Endodermal cell (in vitro differentiated cells): ENCODE results near the gene ZNF516. TPM values are rescaled to one million over a fixed set of nuclear protein-coding genes. Genes with fewer than 3 reads are reported as not detected.

ENCODE experiments used
- DNase-seq: peaks from one replicate; pipeline ENCODE4 v3.0.0-alpha.2; 2017
- H3K27ac ChIP-seq: 2 replicates; pipeline ENCODE4 v1.5.1; 2013; ENCODE audit warnings: mild to moderate bottlenecking, low read depth, low read length, moderate library complexity
- H3K27me3 ChIP-seq: 2 replicates; pipeline ENCODE4 v1.6.1; 2013; ENCODE audit warnings: mild to moderate bottlenecking, low read length, moderate library complexity; ENCODE audit not compliant: insufficient read depth, control insufficient read depth, poor library complexity, severe bottlenecking
- H3K36me3 ChIP-seq: 2 replicates; pipeline ENCODE4 v1.7.0; 2013; ENCODE audit warnings: mild to moderate bottlenecking, low read length, moderate library complexity; ENCODE audit not compliant: control insufficient read depth, insufficient read depth
- H3K4me1 ChIP-seq: one replicate; pipeline ENCODE4 v1.7.0; 2013; ENCODE audit warnings: low read length; ENCODE audit not compliant: control insufficient read depth, insufficient read depth
- H3K4me3 ChIP-seq: 2 replicates; pipeline ENCODE4 v1.5.1; 2013; ENCODE audit warnings: mild to moderate bottlenecking, low read length, moderate library complexity
- H3K9ac ChIP-seq: 2 replicates; pipeline ENCODE4 v1.6.1; 2013; ENCODE audit warnings: mild to moderate bottlenecking, low read length, moderate library complexity; ENCODE audit not compliant: poor library complexity, severe bottlenecking; ENCODE audit errors: extremely low read depth
- H3K9me3 ChIP-seq: 2 replicates; pipeline ENCODE4 v1.6.1; 2013; ENCODE audit warnings: mild to moderate bottlenecking, low read length, moderate library complexity; ENCODE audit not compliant: control insufficient read depth
- H3K27ac Mint-ChIP-seq: 2 replicates; pipeline ENCODE4 v1.8.0; 2020; ENCODE audit warnings: mixed read lengths
- H3K27me3 Mint-ChIP-seq: 2 replicates; pipeline ENCODE4 v1.8.0; 2021; ENCODE audit warnings: mild to moderate bottlenecking, mixed read lengths; ENCODE audit not compliant: insufficient read depth
- H3K36me3 Mint-ChIP-seq: 2 replicates; pipeline ENCODE4 v1.8.0; 2020; ENCODE audit warnings: low read depth, mixed read lengths
- H3K4me1 Mint-ChIP-seq: 2 replicates; pipeline ENCODE4 v1.8.0; 2020; ENCODE audit warnings: mixed read lengths
- H3K4me3 Mint-ChIP-seq: 2 replicates; pipeline ENCODE4 v1.8.0; 2020; ENCODE audit warnings: mild to moderate bottlenecking, moderate library complexity, mixed read lengths
- H3K9me3 Mint-ChIP-seq: 2 replicates; pipeline ENCODE4 v1.8.0; 2020; ENCODE audit warnings: mild to moderate bottlenecking, mixed read lengths
- CTCF ChIP-seq: fragments of 200-600 bp; sonication (generic); conservative IDR thresholded peaks from 2 replicates; pipeline ENCODE4 v1.5.0; 2021; ENCODE audit warnings: antibody characterized with exemption, mild to moderate bottlenecking
- WGBS, 2 experiments: methylation state at CpG; one replicate each; pipeline versions ENCODE4 v1.1.5 to v1.1.7; 2013; ENCODE audit warnings: missing lambda C conversion rate in 2 of 2, mixed read lengths in 1 of 2; ENCODE audit not compliant: insufficient coverage in 1 of 2, insufficient read length in 1 of 2; 5-methylcytosine and 5-hydroxymethylcytosine counted together
- total RNA-seq, 2 donors: library from RNA; stranded (reverse); fragmentation: NEBNext Ultra II Directional in 1 of 2; extraction: Animal tissue kit (Norgen Biotek cat#: 25700) in 1 of 2; gene quantifications; 2 replicates in 1 of 2; 3 replicates in 1 of 2; pipeline ENCODE4 v1.2.1, GENCODE V29; 2021

The ZNF516 gene
- total RNA-seq, 2 donors from 2014 or later, result 60.2 to 77.9 TPM

- no CpG with 5 or more reads among the region's 3 CpGs for WGBS, 2 experiments
- H3K27me3 Mint-ChIP-seq, result no peaks in the 10 kb centered on the region
- H3K4me3 Mint-ChIP-seq, result no peak overlapping the region
Measured at GRCh38 chr18:76472829-76473228, 22.2 kb downstream of the ZNF516 start.

DNA sequence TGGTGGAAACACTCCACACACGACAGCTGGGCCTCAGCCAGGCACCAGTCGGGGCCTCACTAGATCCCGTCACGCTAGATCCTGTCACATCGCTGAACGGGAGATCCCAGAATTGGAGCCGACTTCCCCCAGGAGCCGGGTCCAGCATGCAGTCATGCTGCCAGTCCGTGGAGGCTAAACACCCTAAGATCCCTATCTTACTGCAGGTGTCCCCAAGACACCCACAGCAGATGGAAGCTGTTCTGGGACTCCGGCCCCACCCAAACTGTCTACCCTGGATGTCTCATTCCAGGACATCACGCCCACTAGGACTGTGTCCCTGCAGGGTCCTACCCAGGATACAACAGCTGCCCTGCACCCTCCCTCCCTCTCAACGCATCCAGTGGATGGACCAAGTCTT is 23.4 kb downstream of the ZNF516 start:
- Histone ChIP-seq H3K4me1 (no peaks in the 10 kb centered on the region), H3K36me3 (no peaks in the 10 kb centered on the region), H3K27ac (no peak overlapping the region), H3K9ac (no peak overlapping the region), H3K27me3 (no peaks in the 10 kb centered on the region), H3K9me3 (no peaks in the 10 kb centered on the region), H3K4me3 (no peak overlapping the region)
- Mint-ChIP-seq H3K4me1 (no peaks in the 10 kb centered on the region), H3K27ac (no peak overlapping the region), H3K27me3 (no peaks in the 10 kb centered on the region), H3K4me3 (no peak overlapping the region), H3K9me3 (no peaks in the 10 kb centered on the region), H3K36me3 (peaks cover 25% of the 10 kb centered on the region)
- no peak for TF ChIP-seq CTCF
- no peak for DNase-seq
- 85 to 90% methylated on average over 4 to 12 of the region's 12 CpGs for WGBS, 2 experiments

More at GRCh38 chr18:76472829-76473228, 22.2 kb downstream of the ZNF516 start:
- Mint-ChIP-seq H3K4me1 (peaks cover 5% of the 10 kb centered on the region), H3K27ac (no peak overlapping the region), H3K36me3 (peaks cover 23% of the 10 kb centered on the region), H3K9me3 (no peaks in the 10 kb centered on the region)
- no peak for DNase-seq
- H3K27ac ChIP-seq, result no peak overlapping the region
- H3K9ac ChIP-seq, result no peak overlapping the region
- no peaks in the 10 kb centered on the region for H3K27me3 ChIP-seq
- no peaks in the 10 kb centered on the region for H3K4me1 ChIP-seq
- H3K36me3 ChIP-seq, result no peaks in the 10 kb centered on the region
- H3K9me3 ChIP-seq, result no peaks in the 10 kb centered on the region
- H3K4me3 ChIP-seq, result no peak overlapping the region
- no peak for TF ChIP-seq CTCF

DNA sequence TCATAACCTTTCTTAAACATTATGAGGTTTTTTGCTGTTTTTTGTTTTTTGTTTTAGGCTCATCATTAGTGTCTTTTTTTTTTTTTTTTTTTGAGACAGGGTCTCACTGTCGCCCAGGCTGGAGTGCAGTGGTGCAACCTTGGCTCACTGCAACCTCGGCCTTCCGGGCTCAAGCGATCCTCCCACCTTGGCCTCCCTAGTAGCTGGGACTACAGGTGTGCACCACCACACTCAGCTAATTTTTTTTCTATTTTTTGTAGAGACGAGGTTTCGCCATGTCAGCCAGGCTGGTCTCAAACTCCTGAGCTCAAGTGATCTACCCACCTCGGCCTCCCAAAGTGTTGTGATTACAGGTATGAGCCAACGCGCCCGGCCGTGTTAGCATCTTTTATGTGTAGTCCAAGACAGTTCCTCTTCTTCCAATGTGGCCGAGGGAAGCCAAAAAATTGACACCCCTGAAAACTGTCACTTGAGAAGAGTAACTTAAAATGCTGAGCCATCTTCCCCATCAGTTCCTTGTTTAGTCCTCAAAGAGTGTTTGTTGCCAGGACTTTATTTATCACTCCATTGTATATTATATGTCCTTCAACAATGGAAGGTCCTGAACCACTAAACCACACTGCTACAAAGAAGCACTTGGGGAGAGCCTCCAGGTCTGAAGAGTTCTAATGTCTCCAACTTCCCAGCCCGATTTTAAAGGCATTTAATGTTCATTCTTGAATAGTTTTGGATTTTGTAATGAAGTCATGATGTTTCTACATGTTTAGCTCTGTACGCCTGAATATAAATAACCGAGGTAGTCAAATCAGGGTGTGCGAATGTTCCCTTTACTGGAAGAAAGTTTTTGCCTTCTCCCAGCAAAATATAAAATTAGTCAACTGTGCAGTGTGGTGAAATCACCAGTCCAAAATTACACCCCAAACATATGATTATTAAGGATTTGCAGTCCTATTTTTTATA is 26.4 kb downstream of the ZNF516 start:
- Histone ChIP-seq H3K4me1 (no peaks in the 10 kb centered on the region), H3K9me3 (no peaks in the 10 kb centered on the region), H3K27ac (no peak overlapping the region), H3K36me3 (no peaks in the 10 kb centered on the region), H3K4me3 (no peak overlapping the region), H3K9ac (no peak overlapping the region), H3K27me3 (no peaks in the 10 kb centered on the region)
- H3K4me3 Mint-ChIP-seq, result no peak overlapping the region
- WGBS, 2 experiments, result 94 to 95% methylated on average over 11 to 16 of the region's 16 CpGs
- no peaks in the 10 kb centered on the region for H3K27me3 Mint-ChIP-seq
- no peak overlapping the region for H3K27ac Mint-ChIP-seq
- no peaks in the 10 kb centered on the region for H3K9me3 Mint-ChIP-seq
- H3K4me1 Mint-ChIP-seq, result peaks cover 10% of the 10 kb centered on the region
- TF ChIP-seq CTCF, result no peak
- DNase-seq, result no peak
- H3K36me3 Mint-ChIP-seq, result peaks cover 20% of the 10 kb centered on the region
